Measurements from ENCODE around the gene KIF21B. TPM values are rescaled to one million over a fixed set of nuclear protein-coding genes. Genes with fewer than 3 reads are reported as not detected.
A peak's percentile ranks its signal among the peaks of the same experiment; 100 is the strongest.

The KIF21B gene
- total RNA-seq, 1 donor from 2014 or later: 0.45 TPM

- ATAC-seq (no peak), DNase-seq (peak; percentile 38)
- intact Hi-C loops (cut with micrococcal nuclease): no loop called here
Measured at GRCh38 chr1:201022820-201023516, 546 bp downstream of the KIF21B start.

GRCh38 chr1:201022493-201022819 lies 1.1 kb downstream of the KIF21B start:
- intact Hi-C loops (cut with micrococcal nuclease): no loop called here
- no peak for DNase-seq
- ATAC-seq: no peak

DNA sequence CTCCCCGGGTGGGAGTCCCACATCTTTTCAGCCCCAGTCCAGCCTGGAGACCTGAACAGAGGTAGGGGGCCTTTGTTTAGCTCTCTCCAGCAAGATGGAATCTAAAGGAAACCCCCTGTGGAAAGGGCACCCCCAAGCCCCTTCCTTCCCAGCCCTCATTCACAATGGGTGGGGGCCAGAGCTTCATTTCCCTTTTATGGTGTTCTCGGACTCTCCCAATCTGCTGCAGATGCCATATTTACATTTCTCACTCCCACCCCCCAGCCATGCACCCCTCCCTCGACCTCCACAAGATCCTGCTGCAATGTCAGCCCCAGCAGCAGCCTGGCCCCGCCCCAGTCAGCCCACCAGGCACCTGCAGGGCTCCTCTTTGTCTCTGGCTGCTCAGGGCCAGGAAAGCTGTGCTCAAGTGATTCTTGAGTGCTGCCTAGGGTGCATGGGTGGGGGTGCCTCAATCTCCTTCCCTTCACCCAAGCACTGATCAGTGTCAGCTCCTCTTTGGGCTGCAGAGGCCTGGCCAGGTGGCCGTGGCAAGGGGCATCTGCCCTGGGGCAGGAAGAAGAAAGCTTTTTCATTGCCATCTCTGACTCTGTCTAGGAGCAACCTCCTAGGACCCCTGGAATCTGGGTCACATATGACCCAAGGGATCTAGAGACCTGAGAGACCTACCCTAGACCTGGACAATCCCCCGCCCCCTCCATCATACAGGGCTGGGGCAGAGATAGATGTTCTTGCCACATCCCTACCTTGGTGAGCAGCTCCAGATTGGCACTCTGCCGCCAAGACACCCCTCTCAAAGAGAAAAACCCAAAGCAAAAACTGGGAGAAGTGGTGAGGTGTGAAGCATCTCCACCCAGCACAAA lies 1.7 kb downstream of the KIF21B start:
- ATAC-seq: no peak
- intact Hi-C loops (cut with micrococcal nuclease): no loop called here
- DNase-seq: no peak

DNA sequence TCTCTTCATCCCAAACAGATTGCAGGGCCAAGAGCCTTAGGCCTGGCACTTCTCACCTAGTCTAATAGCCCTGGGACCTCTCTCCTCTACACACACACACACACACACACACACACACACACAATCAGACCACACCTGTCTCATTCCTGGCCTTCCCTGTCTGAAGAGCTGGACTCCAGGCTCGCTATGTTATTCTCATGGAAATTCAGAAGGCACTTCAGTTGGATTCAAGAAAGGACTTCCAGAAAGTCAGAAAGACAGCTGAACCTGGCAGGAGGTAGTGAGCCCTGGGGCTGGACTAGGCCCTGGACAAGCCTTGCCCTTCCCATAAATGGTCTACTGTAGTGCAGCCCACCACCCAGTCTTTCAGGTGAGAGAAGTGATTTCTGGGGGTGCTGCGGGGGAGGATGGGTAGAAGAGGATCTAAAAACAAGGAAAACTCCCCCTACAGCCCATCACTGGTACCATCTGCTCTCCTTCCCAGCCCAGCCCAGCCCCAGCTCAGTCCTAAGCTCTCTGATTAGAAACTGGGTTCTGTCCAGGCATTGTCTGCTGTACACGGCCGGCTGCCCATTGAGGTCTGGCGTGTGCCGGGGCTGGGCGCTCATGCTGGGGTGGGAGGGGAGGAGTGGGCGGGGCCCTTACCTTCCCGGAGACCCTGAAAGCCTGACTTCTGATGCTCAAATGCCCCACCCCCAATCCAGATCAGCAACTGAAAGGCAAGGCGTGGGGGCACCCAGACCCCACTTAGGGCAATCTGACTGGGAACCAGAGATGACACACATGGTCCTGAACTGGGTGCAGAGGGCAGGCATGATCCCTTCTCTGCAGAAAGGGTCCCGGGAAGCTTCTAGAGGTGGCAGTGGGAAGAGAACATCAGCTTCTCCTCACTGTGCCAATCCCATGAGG lies 2.5 kb downstream of the KIF21B start:
- DNase-seq (no peak), ATAC-seq (no peak)
- intact Hi-C loops (cut with micrococcal nuclease): no loop called here

GRCh38 chr1:201020040-201020591 lies 3.4 kb downstream of the KIF21B start:
- ATAC-seq (no peak), DNase-seq (no peak)
- intact Hi-C loops (cut with micrococcal nuclease): no loop called here

DNA sequence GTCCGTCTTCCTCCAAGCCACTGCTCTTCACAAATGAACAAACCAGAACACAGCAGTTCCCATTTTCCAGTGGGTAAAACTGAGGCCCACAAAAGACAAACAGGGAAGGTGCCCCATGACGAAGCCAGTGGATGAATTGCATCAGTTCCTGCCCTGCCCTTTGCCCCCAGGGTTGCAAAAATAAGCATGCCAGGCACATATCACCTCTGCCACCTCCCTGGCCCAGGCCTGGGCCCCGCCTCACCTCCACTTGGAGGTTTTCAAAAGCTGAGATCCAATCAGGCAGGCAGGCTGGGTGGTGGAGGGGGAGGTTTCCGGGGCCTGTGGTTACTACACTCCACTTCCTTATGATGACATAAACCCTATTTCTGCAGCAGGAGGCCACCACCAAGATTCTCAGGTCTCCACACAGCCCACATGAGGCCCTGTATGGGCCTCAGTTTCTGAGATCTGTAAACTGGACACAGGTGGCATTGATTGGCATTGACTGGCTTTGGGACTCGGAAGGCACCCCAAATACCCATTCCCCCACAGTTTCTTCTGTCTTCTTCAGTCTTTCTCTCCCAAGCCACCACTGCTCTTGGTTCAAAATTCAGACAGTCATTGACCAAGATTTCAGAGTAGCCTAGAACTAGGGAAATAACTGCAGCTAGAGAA lies 4.1 kb downstream of the KIF21B start:
- peak; percentile 35 for ATAC-seq
- intact Hi-C loops (cut with micrococcal nuclease): no loop called here

GRCh38 chr1:201017828-201018163 lies 5.7 kb downstream of the KIF21B start:
- no peak for ATAC-seq
- intact Hi-C loops (cut with micrococcal nuclease): no loop called here
- no peak for DNase-seq

More for the DNA sequence above, 4.1 kb downstream of the KIF21B start:
- DNase-seq: peak; percentile 57

DNA sequence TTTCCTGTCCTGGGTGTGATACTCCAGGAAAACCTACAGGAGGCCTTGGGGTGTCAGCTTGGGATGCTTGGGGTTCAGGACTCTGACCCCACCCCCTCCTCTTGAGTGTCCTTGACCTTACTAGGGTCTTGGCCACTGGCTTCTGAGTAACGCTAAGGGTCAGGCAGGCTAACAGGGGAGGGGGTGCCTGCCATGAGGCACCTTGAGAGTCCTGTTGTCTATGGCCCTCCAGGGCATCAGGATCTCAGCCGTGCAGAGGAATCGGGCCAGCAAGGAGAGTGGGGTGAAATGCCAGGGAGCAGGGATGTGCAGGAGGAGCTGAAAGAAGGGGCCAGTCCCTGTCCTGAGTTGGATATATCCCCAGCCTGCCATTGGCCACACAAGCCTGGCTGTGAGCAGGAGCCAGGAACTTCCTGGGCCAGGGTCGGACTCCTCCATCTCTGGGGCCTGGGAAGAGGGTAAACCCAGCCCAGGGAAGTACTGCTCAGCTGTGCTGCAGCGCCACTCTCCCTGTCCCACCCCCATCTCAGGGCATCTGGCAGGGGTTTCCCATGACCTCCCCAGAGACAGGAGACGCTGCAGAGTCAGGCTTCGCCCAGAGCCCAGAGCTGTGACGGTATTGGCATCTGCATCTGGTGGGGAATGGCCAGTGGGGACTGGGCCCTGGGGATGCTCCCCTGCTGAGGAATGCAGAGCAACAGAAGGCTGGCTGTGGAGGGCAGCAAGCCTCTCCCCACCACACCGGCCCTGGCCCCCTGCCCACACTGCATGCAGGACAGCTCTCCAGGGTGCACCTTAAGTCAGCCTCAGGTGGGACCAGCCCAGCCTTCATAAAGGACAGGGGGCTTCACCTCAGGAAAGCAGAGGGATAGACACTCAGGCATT lies 6.3 kb downstream of the KIF21B start:
- ATAC-seq (no peak), DNase-seq (no peak)
- intact Hi-C loops (cut with micrococcal nuclease): no loop called here

GRCh38 chr1:201016211-201016651 lies 7.3 kb downstream of the KIF21B start:
- ATAC-seq (peak; percentile 28), DNase-seq (peak; percentile 53)
- intact Hi-C loops (cut with micrococcal nuclease): no loop called here

- intact Hi-C loops (cut with micrococcal nuclease): no loop called here
- DNase-seq: no peak
- no peak for ATAC-seq
Measured at GRCh38 chr1:201015551-201016091, 7.9 kb downstream of the KIF21B start.

- intact Hi-C loops (cut with micrococcal nuclease): no loop called here
- ATAC-seq: no peak
- no peak for DNase-seq
Measured at GRCh38 chr1:201014816-201015200, 8.7 kb downstream of the KIF21B start.

DNA sequence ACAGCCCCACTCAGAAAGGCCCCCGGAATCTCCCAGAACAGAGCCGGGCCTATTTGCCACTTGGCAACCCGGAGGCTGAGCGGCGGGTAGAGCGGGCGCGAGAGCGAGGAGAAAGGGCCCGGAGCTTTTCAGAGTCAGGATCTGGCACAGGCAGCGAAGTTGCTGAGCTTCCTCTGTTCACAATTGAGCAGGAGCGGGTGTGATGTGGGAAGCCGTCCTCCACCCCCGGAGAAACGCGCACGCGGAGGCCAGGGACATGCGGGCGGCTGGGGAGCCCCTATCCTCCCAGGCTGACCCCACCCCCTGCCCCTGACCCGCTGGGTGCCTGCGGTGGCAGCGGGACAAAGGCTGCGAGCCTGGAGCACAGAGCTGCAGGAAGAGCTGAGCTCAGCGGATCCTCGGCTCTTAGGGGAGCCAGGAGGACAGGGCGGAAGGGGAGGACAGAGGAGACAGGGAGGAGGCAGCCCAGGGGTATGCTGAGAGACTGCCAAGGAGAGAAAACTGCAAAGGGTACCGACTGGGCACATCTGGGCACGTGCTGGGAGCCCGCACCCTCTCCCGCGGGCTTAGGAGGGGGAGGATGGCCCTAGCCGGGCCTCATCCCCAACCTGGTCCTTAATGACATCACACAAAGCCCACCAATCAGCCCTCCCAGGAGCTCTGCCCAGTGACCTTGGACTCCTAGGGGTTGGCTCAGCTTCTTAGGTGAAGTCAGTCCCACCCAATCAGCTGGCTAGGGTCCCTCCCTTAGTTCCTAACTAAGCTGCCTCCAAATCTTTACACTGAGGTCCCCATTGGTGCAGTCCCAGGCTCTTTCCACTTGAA lies 9.3 kb downstream of the KIF21B start:
- intact Hi-C loops (cut with micrococcal nuclease): no loop called here
- ATAC-seq (no peak), DNase-seq (no peak)

- DNase-seq: no peak
- intact Hi-C loops (cut with micrococcal nuclease): no loop called here
- ATAC-seq: peak; percentile 15
Measured at GRCh38 chr1:201013031-201013485, 10.5 kb downstream of the KIF21B start.

GRCh38 chr1:201011616-201012015 lies 11.9 kb downstream of the KIF21B start:
- no peak for DNase-seq
- intact Hi-C loops (cut with micrococcal nuclease): no loop called here
- ATAC-seq: no peak

GRCh38 chr1:201009962-201010645 lies 13.4 kb downstream of the KIF21B start:
- intact Hi-C loops (cut with micrococcal nuclease): no loop called here
- ATAC-seq (no peak), DNase-seq (no peak)

DNA sequence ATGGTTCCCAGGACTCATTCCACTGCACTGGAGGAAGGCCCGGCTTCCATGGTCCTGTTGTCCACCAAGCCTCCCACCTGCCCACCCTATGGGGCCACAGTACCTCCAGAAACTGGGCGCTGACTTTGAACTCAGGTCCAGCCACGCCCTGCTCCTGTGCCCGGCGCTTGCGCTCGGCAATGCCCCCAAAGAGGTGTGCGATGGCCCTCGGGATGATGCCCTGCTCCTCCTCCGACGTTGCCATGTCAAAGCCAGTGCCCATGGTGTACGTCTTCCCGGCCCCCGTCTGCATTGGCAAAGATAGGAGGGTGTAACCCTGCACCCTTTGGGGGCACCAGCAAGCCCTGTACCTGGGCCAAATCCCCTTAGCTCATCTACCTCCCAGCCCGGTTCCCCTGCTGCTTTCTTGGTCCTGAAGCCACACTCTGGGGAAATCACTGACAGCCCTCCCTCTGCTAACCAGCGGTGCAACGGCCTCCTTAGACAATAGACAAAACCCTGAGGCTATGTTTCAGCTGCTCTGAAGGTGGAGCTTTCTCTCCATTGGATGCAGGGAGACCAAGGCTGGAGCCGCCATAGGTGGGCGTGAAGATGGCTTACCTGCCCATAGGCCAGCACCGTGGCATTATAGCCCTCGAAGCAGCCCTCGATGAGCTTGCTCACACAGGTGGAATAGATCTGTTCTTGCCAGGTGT lies 14.7 kb downstream of the KIF21B start:
- no peak for ATAC-seq
- no peak for DNase-seq
- intact Hi-C loops (cut with micrococcal nuclease): no loop called here
